RPMI8226 (cell line): ENCODE data around the gene PHLDA3.

Experiments used
- DNase-seq: peaks from one replicate; pipeline ENCODE4 v3.0.0-alpha.2; 2015

PHLDA3 gene

DNA sequence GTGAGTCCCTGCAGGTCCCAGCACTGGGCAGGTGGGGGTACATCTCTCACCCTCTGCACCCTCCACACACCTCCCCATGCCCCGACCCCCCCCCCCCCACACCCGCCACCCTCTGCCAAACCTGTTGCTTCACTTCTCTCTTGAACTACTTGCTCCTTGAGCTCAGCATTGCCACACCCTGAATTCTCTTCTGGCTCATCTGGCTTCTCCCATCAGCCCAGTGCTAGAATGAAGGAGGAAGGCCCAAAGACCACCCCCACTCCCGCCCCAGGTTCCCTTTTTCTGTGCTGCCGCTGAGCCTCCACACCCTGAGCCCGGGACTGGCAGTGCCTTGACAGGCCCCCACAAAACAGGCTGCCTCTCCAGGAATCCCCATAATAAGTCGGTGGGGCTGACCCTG, 41.0 kb downstream of the PHLDA3 start:
- no peak for DNase-seq

DNA sequence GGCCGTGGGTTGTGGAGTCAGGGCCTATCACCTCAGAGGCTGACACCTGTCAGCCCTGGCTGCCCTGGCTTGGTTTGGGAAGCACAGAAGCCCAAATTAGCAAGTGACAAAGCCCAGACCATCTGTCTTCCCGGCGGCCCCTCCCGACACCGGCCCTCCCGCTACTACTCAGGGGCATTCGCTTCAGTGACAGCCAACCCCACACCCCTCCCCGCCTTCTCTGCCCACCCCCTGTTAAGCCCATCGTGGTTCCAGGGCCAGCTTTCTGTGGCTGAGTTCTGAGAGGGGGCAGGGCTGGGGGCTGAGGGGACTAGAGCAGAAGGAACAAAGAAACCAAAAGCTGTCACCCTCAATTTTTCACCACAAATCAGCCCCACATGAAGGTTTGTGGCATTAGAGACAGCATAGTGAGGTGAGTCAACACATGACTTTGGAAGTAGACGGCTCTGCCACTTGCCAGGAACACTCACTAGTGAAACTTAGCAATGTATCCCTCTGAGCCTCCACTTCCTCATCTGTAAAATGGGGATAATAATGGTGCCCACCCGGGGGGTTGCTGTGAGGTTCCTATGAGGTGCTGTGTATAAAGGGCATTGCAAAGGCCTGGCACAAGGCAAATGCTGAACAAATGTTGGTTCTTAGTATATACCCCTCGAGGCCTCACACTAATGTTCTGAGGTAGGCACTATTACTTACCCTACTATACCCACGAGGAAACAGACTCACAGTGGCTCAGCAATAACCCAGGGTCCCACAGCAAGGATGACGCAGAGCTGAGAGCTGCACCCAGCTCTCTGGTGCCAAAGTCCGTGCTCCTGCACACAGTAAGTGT, 42.3 kb downstream of the PHLDA3 start:
- DNase-seq: no peak

DNA sequence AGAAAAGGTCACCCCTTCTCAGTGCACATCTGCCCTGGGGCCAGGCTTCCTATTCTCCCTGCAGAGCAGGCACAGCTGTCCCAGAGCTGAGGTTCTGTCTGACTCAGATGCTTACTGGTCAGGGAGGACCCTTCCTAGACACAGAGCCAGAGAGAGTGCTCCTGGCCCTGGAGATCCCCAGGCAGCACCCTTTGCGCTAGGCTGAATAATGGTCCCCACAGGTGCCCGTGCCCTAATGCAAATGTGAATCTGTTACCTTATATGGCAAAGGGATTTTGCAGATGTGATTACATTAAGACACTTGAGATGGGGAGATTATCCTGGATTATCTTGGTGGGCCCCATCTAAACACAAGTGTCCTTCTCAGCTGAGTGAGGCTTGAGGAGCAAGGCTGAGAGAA, 44.8 kb downstream of the PHLDA3 start:
- no peak for DNase-seq

DNA sequence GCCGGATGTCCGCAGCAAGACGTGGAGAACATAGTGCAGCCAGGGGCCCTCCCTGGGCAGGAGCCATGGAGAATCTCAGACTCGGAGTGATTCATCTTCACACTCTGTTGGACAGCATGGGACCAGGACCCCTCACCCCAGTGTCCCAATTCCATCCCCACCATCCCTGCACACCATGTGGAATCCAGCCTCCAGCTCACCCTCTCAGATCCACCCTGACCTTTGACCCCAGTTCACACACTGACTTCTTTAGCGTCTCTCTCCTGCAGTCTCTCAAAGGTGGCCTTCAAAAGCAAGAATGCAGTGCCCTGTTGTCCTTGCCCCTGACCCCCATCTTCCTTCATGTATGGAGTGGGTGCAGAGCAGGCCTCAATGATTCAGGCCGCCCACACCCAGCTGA, 45.3 kb downstream of the PHLDA3 start:
- DNase-seq: no peak

DNA sequence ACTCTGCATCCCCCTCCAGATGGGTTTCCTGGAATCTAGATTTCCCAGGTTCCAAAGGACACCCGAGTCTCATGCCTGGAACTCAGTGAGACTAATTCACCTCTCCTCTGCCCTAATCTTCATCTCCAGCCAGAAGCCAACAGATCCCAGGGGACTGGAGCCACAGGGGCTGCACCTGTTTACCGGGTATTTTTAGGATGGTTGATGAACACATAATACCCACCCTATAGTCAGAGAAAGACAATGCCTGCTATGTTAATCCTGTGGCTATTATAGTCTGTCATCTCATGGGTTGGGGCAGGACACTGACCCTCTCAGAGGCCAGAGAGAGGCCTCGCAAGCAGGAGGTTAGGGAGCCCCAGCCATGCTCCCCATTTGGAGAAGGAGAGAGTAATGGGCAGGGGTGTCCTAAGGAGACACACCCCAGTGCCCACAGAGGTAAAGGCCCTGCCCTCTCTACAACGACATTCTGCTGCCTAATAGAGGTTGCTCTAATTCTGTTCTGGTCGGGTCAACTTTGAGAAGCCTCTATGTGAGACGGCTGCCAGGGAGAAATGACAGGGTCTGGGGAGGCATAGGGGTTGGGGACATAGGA, 46.5 kb downstream of the PHLDA3 start:
- no peak for DNase-seq

DNA sequence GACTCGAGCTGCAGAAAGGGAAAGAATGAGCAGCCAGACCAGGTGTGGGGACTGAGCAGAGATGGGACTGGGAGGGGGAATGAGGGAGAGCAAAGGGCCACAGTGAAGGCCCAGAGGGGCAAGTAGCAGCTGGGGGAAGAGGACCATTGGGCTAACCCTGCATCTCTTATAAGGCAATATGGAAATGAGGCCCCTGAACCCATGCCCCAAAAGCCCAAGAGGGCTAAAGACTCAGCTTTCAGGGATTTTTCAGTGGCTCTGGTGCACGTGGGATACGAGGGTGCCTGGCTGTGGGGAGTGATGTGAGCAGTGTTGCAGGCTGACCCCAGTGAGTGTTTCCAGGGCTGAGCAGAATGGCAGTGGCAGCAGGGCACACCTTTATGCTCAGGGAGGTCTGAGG, 47.0 kb downstream of the PHLDA3 start:
- no peak for DNase-seq

DNA sequence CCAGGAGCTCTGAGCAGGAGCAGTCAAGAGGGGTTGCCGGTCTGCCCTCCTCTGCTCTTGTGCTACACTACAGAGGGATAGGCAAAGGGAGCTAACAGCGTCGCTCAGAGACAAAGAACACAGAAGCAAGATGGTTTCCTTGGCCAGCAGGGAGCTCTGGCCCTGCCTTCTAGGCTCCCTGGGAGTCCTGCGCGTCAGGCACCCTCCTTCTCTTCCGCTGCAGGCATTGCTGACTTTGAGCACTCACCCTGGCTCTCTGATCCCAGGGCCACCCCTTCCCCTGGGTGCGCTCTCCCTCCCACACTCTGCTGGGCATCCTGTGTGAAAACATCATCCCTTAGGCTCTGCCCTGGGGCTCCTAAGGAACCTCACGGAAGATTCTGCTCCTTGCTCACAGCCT, 47.9 kb downstream of the PHLDA3 start:
- DNase-seq: no peak

DNA sequence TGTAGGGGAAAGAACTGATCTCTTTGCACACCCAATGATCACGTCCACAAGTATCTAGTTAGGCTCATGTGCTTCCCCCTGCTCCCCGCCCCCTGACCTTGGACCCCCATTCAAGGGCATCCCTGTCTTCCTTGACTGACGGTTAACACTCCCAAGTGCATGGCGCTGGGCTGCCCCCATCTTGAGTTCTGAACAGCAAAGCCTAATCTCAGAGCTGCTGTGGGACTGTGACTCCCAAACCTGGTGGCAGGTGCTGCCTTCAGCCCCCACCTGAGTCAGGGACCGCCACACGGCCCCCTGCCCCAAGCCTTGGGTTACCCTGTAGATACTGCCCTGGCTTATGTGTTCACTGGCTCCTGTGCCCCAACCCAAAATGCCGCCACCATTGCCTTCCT, 48.4 kb downstream of the PHLDA3 start:
- no peak for DNase-seq

DNA sequence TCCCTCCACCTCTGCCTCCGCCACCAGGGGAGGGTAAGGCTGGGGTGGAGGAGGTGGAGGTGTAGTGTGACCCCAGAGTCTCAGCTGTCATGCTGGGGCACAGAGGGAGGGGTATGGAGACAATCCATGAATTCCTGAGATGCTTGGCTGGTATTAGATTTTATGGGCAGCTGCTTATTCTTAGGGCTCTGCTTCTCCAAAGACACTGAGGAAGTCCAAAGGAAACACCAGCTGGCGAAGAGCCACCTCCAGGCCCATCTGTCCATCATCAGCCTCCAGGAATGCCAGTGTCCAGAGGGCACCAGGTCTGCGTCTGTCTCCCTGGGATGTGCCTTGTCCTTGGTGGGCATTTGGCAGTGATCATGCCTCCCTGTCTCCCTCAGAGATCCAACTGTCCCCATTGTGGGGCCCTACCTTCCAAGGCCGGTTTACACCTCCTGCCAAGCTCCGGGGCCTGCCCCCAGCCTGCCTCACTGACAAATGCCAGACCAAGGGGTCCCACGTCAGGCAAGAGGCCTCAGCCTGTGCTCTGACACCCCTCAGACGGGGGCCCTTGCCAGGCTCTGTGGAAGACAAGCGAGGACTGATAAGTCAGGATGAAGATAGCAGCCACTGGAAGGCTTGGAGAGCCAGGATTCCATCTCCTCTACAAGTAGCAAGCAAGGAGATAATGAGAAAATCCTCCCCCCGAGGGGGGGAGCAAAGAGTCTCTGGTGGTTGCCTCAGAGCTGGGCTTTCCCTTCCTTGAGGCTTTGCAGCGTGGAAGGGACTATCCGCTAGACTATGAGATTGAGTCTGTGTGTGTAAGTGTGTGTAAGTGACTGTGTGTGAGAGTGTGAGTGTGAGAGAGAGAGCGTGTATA, 49.0 kb downstream of the PHLDA3 start:
- DNase-seq: no peak

DNA sequence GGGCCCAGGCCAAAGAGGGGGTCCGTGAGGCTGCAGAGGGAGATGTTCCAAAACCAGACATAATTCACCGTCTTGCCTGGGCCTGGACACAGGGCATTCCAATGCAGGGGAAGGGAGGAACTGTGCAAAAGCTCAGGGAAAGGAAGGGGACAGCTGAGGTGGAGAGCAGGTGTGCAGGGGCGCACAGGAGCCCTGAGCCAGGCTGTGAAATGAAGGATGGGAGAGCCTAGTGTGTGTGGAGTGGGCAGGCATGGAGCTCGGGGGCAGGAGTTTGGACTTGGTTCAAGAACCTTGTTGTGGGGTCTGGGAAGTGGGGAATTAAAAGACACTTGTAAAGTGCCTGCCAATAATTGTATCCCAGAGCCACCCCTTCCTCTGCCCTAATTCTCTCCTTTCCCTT, 49.7 kb downstream of the PHLDA3 start:
- DNase-seq: no peak

DNA sequence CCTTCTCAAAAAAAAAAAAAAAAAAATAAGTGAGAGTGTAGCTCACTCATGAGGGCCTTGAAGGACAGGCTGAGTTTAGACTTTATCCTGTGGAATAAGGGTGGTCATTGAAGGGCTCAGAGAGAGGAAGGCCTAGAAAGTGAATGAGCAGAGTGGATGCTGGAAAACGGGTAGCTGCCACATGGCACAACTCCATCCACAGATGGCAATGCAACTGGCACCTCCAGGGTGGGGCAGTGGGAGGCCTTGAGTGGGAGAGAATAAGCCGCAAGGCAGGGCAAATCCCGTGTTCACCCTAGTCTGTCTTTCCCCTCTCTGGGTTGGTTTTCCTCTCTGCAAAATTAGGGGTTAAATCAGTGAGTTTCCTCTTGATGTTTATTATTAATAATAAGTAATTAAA, 50.5 kb downstream of the PHLDA3 start:
- DNase-seq: no peak
